WTC11 (cell line): ENCODE measurements around the gene SPAG8. TPM values are rescaled to one million over a fixed set of nuclear protein-coding genes. Genes with fewer than 3 reads are reported as not detected.

Experiments
- ATAC-seq: fragments of 200-7000 bp; cut with Tn5 transposase; 2 replicates; pipeline ENCODE4 v1.10.0; 2021; ENCODE audit warnings: mild to moderate bottlenecking, moderate library complexity
- CTCF ChIA-PET: fragments of 300-600 bp; sonication (Branson Sonifier 250); formaldehyde crosslinking; loops from one replicate; lab custom pipeline; 2021; ENCODE audit warnings: antibody characterized with exemption; lab: Charles Lee
- POLR2A ChIA-PET: fragments of 350-600 bp; sonication (Branson Sonifier 250); formaldehyde crosslinking; loops from one replicate; lab custom pipeline; 2021; ENCODE audit warnings: antibody characterized with exemption; lab: Charles Lee
- DNase-seq: peaks from one replicate; pipeline ENCODE4 v3.0.0; 2021; ENCODE audit warnings: low spot score
- H3K27ac Mint-ChIP-seq: 2 replicates; pipeline ENCODE4 v1.8.0; 2021; ENCODE audit warnings: mixed read lengths
- H3K27me3 Mint-ChIP-seq: 2 replicates; pipeline ENCODE4 v1.8.0; 2021; ENCODE audit warnings: low read depth, mild to moderate bottlenecking, moderate library complexity, mixed read lengths
- H3K36me3 Mint-ChIP-seq: 2 replicates; pipeline ENCODE4 v1.8.0; 2021; ENCODE audit warnings: mixed read lengths
- H3K4me1 Mint-ChIP-seq: 2 replicates; pipeline ENCODE4 v1.8.0; 2022; ENCODE audit warnings: mixed read lengths
- H3K4me3 Mint-ChIP-seq: 2 replicates; pipeline ENCODE4 v1.8.0; 2021; ENCODE audit warnings: mild to moderate bottlenecking, moderate library complexity, mixed read lengths
- H3K9me3 Mint-ChIP-seq: 2 replicates; pipeline ENCODE4 v1.8.0; 2021; ENCODE audit warnings: mixed read lengths
- ARID4B ChIP-seq: sonication (generic); formaldehyde crosslinking; IDR thresholded peaks from 2 replicates; pipeline ENCODE4 v1.8.0; 2023; ENCODE audit warnings: missing genetic modification reagents, mild to moderate bottlenecking, borderline replicate concordance
- ATF6 ChIP-seq: sonication (generic); formaldehyde crosslinking; IDR thresholded peaks from 2 replicates; pipeline ENCODE4 v1.8.1; 2023; ENCODE audit warnings: mild to moderate bottlenecking, missing genetic modification reagents
- CREB1 ChIP-seq: sonication (generic); formaldehyde crosslinking; IDR thresholded peaks from 2 replicates; pipeline ENCODE4 v1.8.0; 2023; ENCODE audit warnings: mild to moderate bottlenecking, missing genetic modification reagents
- FOXJ3 ChIP-seq: sonication (generic); formaldehyde crosslinking; IDR thresholded peaks from 2 replicates; pipeline ENCODE4 v1.9.0; 2021; ENCODE audit warnings: missing genetic modification reagents, mild to moderate bottlenecking, borderline replicate concordance
- GABPB1 ChIP-seq: sonication (generic); formaldehyde crosslinking; IDR thresholded peaks from 2 replicates; pipeline ENCODE4 v1.8.1; 2023; ENCODE audit warnings: mild to moderate bottlenecking, missing genetic modification reagents
- GTF2I ChIP-seq: fragments of 250-450 bp; sonication (Bioruptor Pico); conservative IDR thresholded peaks from 2 replicates; pipeline ENCODE4 v1.4.0; 2021; ENCODE audit warnings: mild to moderate bottlenecking
- MAX ChIP-seq: sonication (generic); formaldehyde crosslinking; IDR thresholded peaks from 2 replicates; pipeline ENCODE4 v1.8.0; 2022; ENCODE audit warnings: mild to moderate bottlenecking, missing genetic modification reagents
- NFATC4 ChIP-seq: fragments of 250-450 bp; sonication (Bioruptor Pico); IDR thresholded peaks from 2 replicates; pipeline ENCODE4 v1.9.0; 2021; ENCODE audit warnings: mild to moderate bottlenecking
- NFE2L1 ChIP-seq: sonication (generic); formaldehyde crosslinking; IDR thresholded peaks from 2 replicates; pipeline ENCODE4 v1.8.1; 2023; ENCODE audit warnings: missing genetic modification reagents
- NR1H2 ChIP-seq: sonication (generic); formaldehyde crosslinking; IDR thresholded peaks from 2 replicates; pipeline ENCODE4 v1.9.0; 2021; ENCODE audit warnings: mild to moderate bottlenecking, moderate library complexity, missing genetic modification reagents
- NR3C1 ChIP-seq: sonication (generic); formaldehyde crosslinking; conservative IDR thresholded peaks from 2 replicates; pipeline ENCODE4 v1.8.1; 2023; ENCODE audit warnings: low read depth, mild to moderate bottlenecking, missing genetic modification reagents
- OVOL2 ChIP-seq: fragments of 250-450 bp; sonication (Bioruptor Pico); IDR thresholded peaks from 2 replicates; pipeline ENCODE4 v1.9.0; 2021; ENCODE audit warnings: mild to moderate bottlenecking, borderline replicate concordance
- PREB ChIP-seq: sonication (generic); formaldehyde crosslinking; IDR thresholded peaks from 2 replicates; pipeline ENCODE4 v1.8.1; 2022; ENCODE audit warnings: mild to moderate bottlenecking, missing genetic modification reagents, moderate library complexity, borderline replicate concordance
- SMAD3 ChIP-seq: sonication (generic); formaldehyde crosslinking; IDR thresholded peaks from 2 replicates; pipeline ENCODE4 v1.8.0; 2022; ENCODE audit warnings: missing genetic modification reagents, mild to moderate bottlenecking, borderline replicate concordance
- SP1 ChIP-seq: sonication (generic); formaldehyde crosslinking; conservative IDR thresholded peaks from 2 replicates; pipeline ENCODE4 v1.8.1; 2022; ENCODE audit warnings: missing genetic modification reagents
- TEAD4 ChIP-seq: sonication (generic); formaldehyde crosslinking; IDR thresholded peaks from 2 replicates; pipeline ENCODE4 v1.8.0; 2022; ENCODE audit warnings: mild to moderate bottlenecking, missing genetic modification reagents
- USF1 ChIP-seq: sonication (generic); formaldehyde crosslinking; IDR thresholded peaks from 2 replicates; pipeline ENCODE4 v1.8.0; 2022; ENCODE audit warnings: mild to moderate bottlenecking, missing genetic modification reagents
- ZNF416 ChIP-seq: fragments of 250-450 bp; sonication (Bioruptor Pico); IDR thresholded peaks from 2 replicates; pipeline ENCODE4 v1.9.0; 2021; ENCODE audit warnings: mild to moderate bottlenecking, inconsistent platforms
- ZNF423 ChIP-seq: fragments of 250-450 bp; sonication (Bioruptor Pico); IDR thresholded peaks from 2 replicates; pipeline ENCODE4 v2.1.2; 2022; ENCODE audit warnings: mild to moderate bottlenecking, moderate library complexity
- ZNF532 ChIP-seq: fragments of 250-450 bp; sonication (Bioruptor Pico); IDR thresholded peaks from 2 replicates; pipeline ENCODE4 v1.9.0; 2021; ENCODE audit warnings: mild to moderate bottlenecking, borderline replicate concordance
- total RNA-seq: library from RNA; stranded (reverse); gene quantifications from 3 replicates; pipeline ENCODE4 v1.2.3, GENCODE V29; 2021

The SPAG8 gene
- total RNA-seq, 1 experiment from 2014 or later = 0.72 TPM

- TF ChIP-seq ZNF532 (CRISPR knock-in tag) = no peak
- TF ChIP-seq NFE2L1 = no peak
Measured at GRCh38 chr9:35814841-35815543, 2.9 kb upstream of the SPAG8 start, which contains the start of gene HINT2 (continued).

- ATAC-seq (peak; percentile 28), DNase-seq (peak; percentile 79)
- CTCF ChIA-PET = interaction anchor here (0.6 to 6.1 kb wide), 32 partner anchors 11 to 649 kb away, joined by 3 to 143 read pairs (median 6); partner anchors contain the start of genes CCDC107, CREB3, FAM221B and GBA2
- POLR2A ChIA-PET = interaction anchor here (0.6 to 2.1 kb wide), 9 partner anchors 15 to 349 kb away, joined by 3 to 9 read pairs (median 4); partner anchors contain the start of genes ARHGEF39, CREB3, GBA2 and RGP1
- Mint-ChIP-seq H3K27ac (peak overlapping the region; percentile 95), H3K9me3 (peaks cover 3% of the 10 kb centered on the region), H3K27me3 (peaks cover 11% of the 10 kb centered on the region), H3K36me3 (peaks cover 2% of the 10 kb centered on the region; the same call in 1 of the 2 replicates), H3K4me3 (peak overlapping the region; percentile 91), H3K4me1 (peaks cover 27% of the 10 kb centered on the region)
- TF ChIP-seq TEAD4 (CRISPR knock-in tag) = no peak
- no peak for TF ChIP-seq PREB (CRISPR knock-in tag)
- peak; percentile 95 for TF ChIP-seq GABPB1 (CRISPR knock-in tag)
- TF ChIP-seq OVOL2 (CRISPR knock-in tag) = no peak
- no peak; the same call in 1 of the 2 replicates for TF ChIP-seq SMAD3 (CRISPR knock-in tag)
- peak; percentile 33; the same call in 1 of the 2 replicates for TF ChIP-seq MAX
- TF ChIP-seq NR3C1 (CRISPR knock-in tag) = no peak
- TF ChIP-seq GTF2I (CRISPR knock-in tag) = no peak
- no peak for TF ChIP-seq NR1H2 (CRISPR knock-in tag)
- TF ChIP-seq CREB1 (CRISPR knock-in tag) = no peak
- peak; percentile 10; the same call in 1 of the 2 replicates for TF ChIP-seq ARID4B
- 0 out of 2 replicates have a peak, but pooled peaks have one; percentile 5 for TF ChIP-seq NFATC4
- TF ChIP-seq SP1 (CRISPR knock-in tag) = no peak
- no peak for TF ChIP-seq FOXJ3
- TF ChIP-seq ZNF423 (CRISPR knock-in tag) = no peak
- peak; percentile 27; the same call in 1 of the 2 replicates for TF ChIP-seq USF1 (CRISPR knock-in tag)
- no peak for TF ChIP-seq ATF6
- TF ChIP-seq ZNF416 = no peak
Measured at GRCh38 chr9:35814106-35814840, 2.2 kb upstream of the SPAG8 start.
